Fibroblast of upper back skin (primary cell): Measurements from ENCODE around the gene USH2A.
A peak's percentile ranks its signal among the peaks of the same experiment; 100 is the strongest.

Source experiments
- DNase-seq: peaks from one replicate; pipeline ENCODE4 v3.0.0-alpha.2; 2013

The USH2A gene

GRCh38 chr1:215617979-215618378 lies 805.3 kb downstream of the USH2A start:
- DNase-seq = no peak

GRCh38 chr1:215612391-215612790 lies 810.9 kb downstream of the USH2A start:
- no peak for DNase-seq

- no peak for DNase-seq
These were observed 814.6 kb downstream of the USH2A start for GRCh38 chr1:215608646-215609045.

GRCh38 chr1:215607412-215607811 lies 815.8 kb downstream of the USH2A start:
- no peak for DNase-seq

GRCh38 chr1:215606564-215607168 lies 816.6 kb downstream of the USH2A start:
- DNase-seq = peak; percentile 13

- DNase-seq = no peak
These were observed 817.2 kb downstream of the USH2A start for GRCh38 chr1:215606036-215606435.

GRCh38 chr1:215605011-215605621 lies 818.1 kb downstream of the USH2A start:
- no peak for DNase-seq

- DNase-seq = no peak
These were observed 819.9 kb downstream of the USH2A start for GRCh38 chr1:215603319-215603718.

- no peak for DNase-seq
These were observed 822.0 kb downstream of the USH2A start for GRCh38 chr1:215601276-215601675.

GRCh38 chr1:215600867-215601266 lies 822.4 kb downstream of the USH2A start:
- DNase-seq = no peak

GRCh38 chr1:215600258-215600792 lies 822.9 kb downstream of the USH2A start:
- DNase-seq = no peak

- peak; percentile 74 for DNase-seq
These were observed 823.7 kb downstream of the USH2A start for GRCh38 chr1:215599418-215600074.

- DNase-seq = no peak
These were observed 825.3 kb downstream of the USH2A start for GRCh38 chr1:215597961-215598360.

GRCh38 chr1:215595231-215595630 lies 828.0 kb downstream of the USH2A start:
- DNase-seq = peak; percentile 73

GRCh38 chr1:215594640-215595039 lies 828.6 kb downstream of the USH2A start:
- peak; percentile 20 for DNase-seq

GRCh38 chr1:215590779-215591491 lies 832.3 kb downstream of the USH2A start:
- no peak for DNase-seq

- no peak for DNase-seq
These were observed 833.4 kb downstream of the USH2A start for GRCh38 chr1:215589650-215590435.

GRCh38 chr1:215584389-215584788 lies 838.9 kb downstream of the USH2A start:
- no peak for DNase-seq

GRCh38 chr1:215583185-215583749 lies 840.0 kb downstream of the USH2A start:
- DNase-seq = no peak

- no peak for DNase-seq
These were observed 841.4 kb downstream of the USH2A start for GRCh38 chr1:215581896-215582295.
